ENCODE data around the gene ETS2. TPM values are rescaled to one million over a fixed set of nuclear protein-coding genes. Genes with fewer than 3 reads are reported as not detected.

Gene ETS2
- polyA plus RNA-seq, 1 donor from 2014 or later: 11.6 TPM

- no peak overlapping the region for H2AFZ ChIP-seq (ENCODE audit: low read depth, low read length)
- no peak for TF ChIP-seq POLR2AphosphoS5 (IDR thresholded peaks at IDR 0.05)
- TF ChIP-seq EP300 (conservative IDR thresholded peaks at IDR 0.05; ENCODE audit: poor library complexity, severe bottlenecking): no peak
These were observed 29.0 kb downstream of the ETS2 start for GRCh38 chr21:38834725-38835124.

GRCh38 chr21:38837806-38838461 lies 32.2 kb downstream of the ETS2 start:
- H3F3A ChIP-seq (ENCODE audit: insufficient read depth, low read length, poor library complexity, severe bottlenecking): no peaks in the 10 kb centered on the region
- no peak overlapping the region for H3K27ac ChIP-seq (ENCODE audit: low read length)

More at GRCh38 chr21:38834725-38835124, 29.0 kb downstream of the ETS2 start:
- no peak overlapping the region for H3K27ac ChIP-seq (ENCODE audit: low read length)
- H3K27me3 ChIP-seq (ENCODE audit: insufficient read depth, low read depth, low read length): no peaks in the 10 kb centered on the region
- no peaks in the 10 kb centered on the region for H3K36me3 ChIP-seq (ENCODE audit: insufficient read depth, low read length)
- H3K9me2 ChIP-seq (ENCODE audit: insufficient read depth, low read length): no peaks in the 10 kb centered on the region
- no peak overlapping the region for H3K4me2 ChIP-seq (ENCODE audit: low read length)
- no peak overlapping the region for H3K4me3 ChIP-seq (ENCODE audit: low read length)
- no peaks in the 10 kb centered on the region for H4K20me1 ChIP-seq (ENCODE audit: insufficient read depth)
- H3F3A ChIP-seq (ENCODE audit: insufficient read depth, low read length, poor library complexity, severe bottlenecking): no peaks in the 10 kb centered on the region
- no peaks in the 10 kb centered on the region for H3K79me2 ChIP-seq (replicated peaks; ENCODE audit: insufficient read depth, low read length)
- H3K9ac ChIP-seq (ENCODE audit: low read length): no peak overlapping the region
- no peaks in the 10 kb centered on the region for H3K9me3 ChIP-seq (ENCODE audit: low read length)

GRCh38 chr21:38838598-38839327 lies 33.0 kb downstream of the ETS2 start:
- Histone ChIP-seq H3K4me3 (ENCODE audit: low read length) (no peak overlapping the region), H3K36me3 (ENCODE audit: insufficient read depth, low read length) (no peaks in the 10 kb centered on the region), H4K20me1 (ENCODE audit: insufficient read depth) (no peaks in the 10 kb centered on the region), H3K27ac (ENCODE audit: low read length) (no peak overlapping the region), H3F3A (ENCODE audit: insufficient read depth, low read length, poor library complexity, severe bottlenecking) (no peaks in the 10 kb centered on the region), H3K4me2 (ENCODE audit: low read length) (no peak overlapping the region), H3K27me3 (ENCODE audit: insufficient read depth, low read depth, low read length) (no peaks in the 10 kb centered on the region), H2AFZ (ENCODE audit: low read depth, low read length) (no peak overlapping the region), H3K9ac (ENCODE audit: low read length) (no peak overlapping the region), H3K9me2 (ENCODE audit: insufficient read depth, low read length) (no peaks in the 10 kb centered on the region), H3K9me3 (ENCODE audit: low read length) (no peaks in the 10 kb centered on the region), H3K79me2 (replicated peaks; ENCODE audit: insufficient read depth, low read length) (no peaks in the 10 kb centered on the region)
- TF ChIP-seq POLR2AphosphoS5 (IDR thresholded peaks at IDR 0.05): no peak

More at GRCh38 chr21:38837806-38838461, 32.2 kb downstream of the ETS2 start:
- Histone ChIP-seq H3K27me3 (ENCODE audit: insufficient read depth, low read depth, low read length) (no peaks in the 10 kb centered on the region), H3K4me3 (ENCODE audit: low read length) (no peak overlapping the region), H4K20me1 (ENCODE audit: insufficient read depth) (no peaks in the 10 kb centered on the region), H3K36me3 (ENCODE audit: insufficient read depth, low read length) (no peaks in the 10 kb centered on the region), H3K9me2 (ENCODE audit: insufficient read depth, low read length) (no peaks in the 10 kb centered on the region), H2AFZ (ENCODE audit: low read depth, low read length) (no peak overlapping the region), H3K79me2 (replicated peaks; ENCODE audit: insufficient read depth, low read length) (no peaks in the 10 kb centered on the region), H3K4me2 (ENCODE audit: low read length) (no peak overlapping the region), H3K9me3 (ENCODE audit: low read length) (no peaks in the 10 kb centered on the region), H3K9ac (ENCODE audit: low read length) (no peak overlapping the region)
- no peak for TF ChIP-seq TAF1 (IDR thresholded peaks at IDR 0.05; ENCODE audit: low read depth)
- TF ChIP-seq RAD21 (conservative IDR thresholded peaks at IDR 0.05): no peak
- TF ChIP-seq EZH2 (IDR thresholded peaks at IDR 0.05; ENCODE audit: borderline replicate concordance, insufficient read depth, low read length, poor library complexity, severe bottlenecking): no peak
- TF ChIP-seq MXI1 (conservative IDR thresholded peaks at IDR 0.05; ENCODE audit: poor library complexity, severe bottlenecking): no peak
- no peak for TF ChIP-seq REST (IDR thresholded peaks at IDR 0.05; ENCODE audit: borderline replicate concordance)

All from neural cell (in vitro differentiated cells).